ENCODE measurements around the gene LRRN1.
"Not testable (repeated sequence)": the region's sequence is repeated elsewhere in the genome, so short reads cannot be mapped to it uniquely, and the experiment has no call there.

DNA sequence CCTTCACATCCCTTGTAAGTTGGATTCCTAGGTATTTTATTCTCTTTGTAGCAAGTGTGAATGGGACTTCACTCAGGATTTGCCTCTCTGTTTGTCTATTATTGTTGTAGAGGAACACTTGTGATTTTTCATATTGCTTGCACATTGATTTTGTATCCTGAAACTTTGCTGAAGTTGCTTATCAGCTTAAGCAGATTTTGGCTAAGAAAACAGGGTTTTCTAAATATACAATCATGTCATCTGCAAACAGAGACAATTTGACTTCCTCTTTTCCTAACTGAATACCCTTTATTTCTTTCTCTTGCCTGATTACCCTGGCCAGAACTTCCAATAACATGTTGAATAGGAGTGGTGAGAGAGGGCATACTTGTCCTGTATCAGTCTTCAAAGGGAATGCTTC is 88.1 kb downstream of the LRRN1 start:
- not testable (repeated sequence) for TF ChIP-seq CTCF, POLR2A (IDR thresholded peaks at IDR 0.05)
